Large intestine (tissue), 3 donors: ENCODE results near the gene HSPB7. TPM values are rescaled to one million over a fixed set of nuclear protein-coding genes. Genes with fewer than 3 reads are reported as not detected.
"Not testable (repeated sequence)": the region's sequence is repeated elsewhere in the genome, so short reads cannot be mapped to it uniquely, and the experiment has no call there.

Source experiments
- DNase-seq, 2 donors: peaks; one replicate each; pipeline versions ENCODE4 v3.0.0 to v3.0.0-alpha.2; 2013
- H3K27ac ChIP-seq: one replicate; pipeline ENCODE4 v1.5.1; 2013; ENCODE audit warnings: low read length
- H3K27me3 ChIP-seq: 2 replicates; pipeline ENCODE4 v1.6.1; 2013; ENCODE audit warnings: low read length; ENCODE audit not compliant: control insufficient read depth, insufficient read depth
- H3K36me3 ChIP-seq: 2 replicates; pipeline ENCODE4 v1.6.1; 2013; ENCODE audit warnings: low read length; ENCODE audit not compliant: control insufficient read depth, insufficient read depth
- H3K4me1 ChIP-seq: one replicate; pipeline ENCODE4 v1.6.1; 2013; ENCODE audit warnings: low read length; ENCODE audit not compliant: control insufficient read depth, insufficient read depth
- H3K4me3 ChIP-seq: one replicate; pipeline ENCODE4 v1.5.1; 2013; ENCODE audit warnings: low read length
- H3K9me3 ChIP-seq: one replicate; pipeline ENCODE4 v1.6.1; 2013; ENCODE audit warnings: mild to moderate bottlenecking, low read depth, low read length, moderate library complexity; ENCODE audit not compliant: control insufficient read depth
- WGBS: methylation state at CpG from one replicate; pipeline ENCODE4 v1.1.5; 2013; ENCODE audit warnings: low lambda C conversion rate; ENCODE audit not compliant: insufficient coverage; 5-methylcytosine and 5-hydroxymethylcytosine counted together
- polyA plus RNA-seq: library from polyadenylated mRNA; unstranded; fragments of 120-200 nt; gene quantifications from one replicate; pipeline ENCODE4 v1.2.1, GENCODE V29; 2013

HSPB7 gene
- polyA plus RNA-seq, 1 donor, result 13.2 TPM

- H3K9me3 ChIP-seq, H3K27me3 ChIP-seq, H3K4me1 ChIP-seq, H3K4me3 ChIP-seq, H3K27ac ChIP-seq, DNase-seq, H3K36me3 ChIP-seq: not testable (repeated sequence)
- no CpG with 5 or more reads among the region's 11 CpGs for WGBS
These were observed 18.6 kb upstream of the HSPB7 start for GRCh38 chr1:16036461-16036860.

DNA sequence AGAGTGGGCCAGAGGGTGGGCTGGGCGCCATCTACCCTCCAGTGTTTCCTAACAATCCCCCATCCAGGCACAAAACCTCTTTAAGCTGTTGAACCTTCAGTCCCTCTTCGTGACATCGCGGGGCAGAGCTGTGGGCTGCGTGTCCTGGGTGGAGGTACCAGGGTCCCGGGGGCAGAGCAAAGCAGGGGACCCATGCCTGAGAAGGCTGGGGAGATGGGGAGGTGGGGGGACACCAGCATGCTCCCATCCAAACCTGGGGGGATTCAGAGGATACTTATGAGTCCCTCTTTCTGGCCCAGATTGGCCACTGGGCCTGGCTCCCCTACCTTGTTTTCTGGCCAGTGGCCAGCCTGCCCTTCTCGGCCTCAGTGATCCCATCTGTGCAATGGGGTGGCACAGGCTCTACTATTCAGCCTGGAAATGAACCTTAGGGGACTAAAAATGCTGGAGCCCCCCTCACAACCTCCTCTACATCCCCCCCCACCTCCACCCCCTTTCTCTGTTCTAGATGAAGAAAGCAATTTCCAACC lies 15.3 kb upstream of the HSPB7 start:
- not testable (repeated sequence) for H3K36me3 ChIP-seq, H3K9me3 ChIP-seq, H3K4me1 ChIP-seq, H3K27me3 ChIP-seq, H3K27ac ChIP-seq, DNase-seq, H3K4me3 ChIP-seq
- no CpG with 5 or more reads among the region's 7 CpGs for WGBS

GRCh38 chr1:16032388-16033102 lies 14.7 kb upstream of the HSPB7 start:
- H3K36me3 ChIP-seq, result no peaks in the 10 kb centered on the region
- peaks cover 5% of the 10 kb centered on the region for H3K27me3 ChIP-seq
- DNase-seq, result peak; percentile 58 to 82
- no CpG with 5 or more reads among the region's 18 CpGs for WGBS
- no peaks in the 10 kb centered on the region for H3K9me3 ChIP-seq
- H3K4me3 ChIP-seq, result no peak overlapping the region
- no peaks in the 10 kb centered on the region for H3K4me1 ChIP-seq
- H3K27ac ChIP-seq, result no peak overlapping the region

- Histone ChIP-seq H3K27ac (no peak overlapping the region), H3K4me3 (no peak overlapping the region), H3K4me1 (peaks cover 7% of the 10 kb centered on the region), H3K9me3 (no peaks in the 10 kb centered on the region), H3K27me3 (peaks cover 5% of the 10 kb centered on the region), H3K36me3 (no peaks in the 10 kb centered on the region)
- WGBS, result no CpG with 5 or more reads among the region's 8 CpGs
- no peak for DNase-seq
These were observed 13.7 kb upstream of the HSPB7 start for GRCh38 chr1:16031551-16031950.

DNA sequence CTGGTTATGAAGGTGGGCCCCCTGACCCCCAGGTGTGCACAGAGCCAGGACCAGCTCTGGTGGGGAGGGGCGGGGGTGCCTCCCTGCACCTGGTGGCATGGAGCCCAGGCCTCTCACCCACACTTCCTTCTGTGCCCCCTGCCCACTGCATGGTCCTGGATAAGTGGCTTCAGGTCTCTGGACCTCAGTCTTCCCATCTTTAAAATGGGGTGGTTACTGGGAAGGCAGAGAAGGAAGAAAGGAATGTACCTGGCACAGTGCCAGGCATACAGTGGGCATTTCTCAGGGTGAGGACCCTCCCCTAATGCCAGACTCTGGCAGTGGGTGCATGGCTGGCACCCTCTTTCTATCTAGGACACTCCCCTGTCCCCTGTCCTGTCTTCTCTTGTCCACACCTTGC lies 11.4 kb upstream of the HSPB7 start:
- peaks cover 7% of the 10 kb centered on the region for H3K4me1 ChIP-seq
- DNase-seq, result no peak
- no peaks in the 10 kb centered on the region for H3K36me3 ChIP-seq
- H3K4me3 ChIP-seq, result no peak overlapping the region
- no CpG with 5 or more reads among the region's 1 CpG for WGBS
- H3K9me3 ChIP-seq, result no peaks in the 10 kb centered on the region
- no peak overlapping the region for H3K27ac ChIP-seq
- H3K27me3 ChIP-seq, result peaks cover 5% of the 10 kb centered on the region

DNA sequence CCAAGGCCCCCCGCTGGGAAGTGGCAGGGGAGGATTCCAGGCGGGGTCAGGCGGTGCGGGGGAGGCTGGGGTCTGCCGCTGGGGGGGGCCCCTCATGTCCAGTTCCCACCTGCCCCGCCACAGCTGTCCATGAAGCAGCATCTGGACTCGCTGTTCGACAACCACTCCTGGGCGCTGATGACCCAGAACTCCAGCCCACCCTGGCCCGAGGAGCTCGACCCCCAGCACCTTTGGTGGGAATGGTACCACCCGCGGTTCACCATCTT lies 11.1 kb upstream of the HSPB7 start:
- not testable (repeated sequence) for H3K27ac ChIP-seq, DNase-seq, H3K36me3 ChIP-seq, H3K9me3 ChIP-seq, H3K4me1 ChIP-seq, H3K27me3 ChIP-seq, H3K4me3 ChIP-seq
- no CpG with 5 or more reads among the region's 13 CpGs for WGBS

DNA sequence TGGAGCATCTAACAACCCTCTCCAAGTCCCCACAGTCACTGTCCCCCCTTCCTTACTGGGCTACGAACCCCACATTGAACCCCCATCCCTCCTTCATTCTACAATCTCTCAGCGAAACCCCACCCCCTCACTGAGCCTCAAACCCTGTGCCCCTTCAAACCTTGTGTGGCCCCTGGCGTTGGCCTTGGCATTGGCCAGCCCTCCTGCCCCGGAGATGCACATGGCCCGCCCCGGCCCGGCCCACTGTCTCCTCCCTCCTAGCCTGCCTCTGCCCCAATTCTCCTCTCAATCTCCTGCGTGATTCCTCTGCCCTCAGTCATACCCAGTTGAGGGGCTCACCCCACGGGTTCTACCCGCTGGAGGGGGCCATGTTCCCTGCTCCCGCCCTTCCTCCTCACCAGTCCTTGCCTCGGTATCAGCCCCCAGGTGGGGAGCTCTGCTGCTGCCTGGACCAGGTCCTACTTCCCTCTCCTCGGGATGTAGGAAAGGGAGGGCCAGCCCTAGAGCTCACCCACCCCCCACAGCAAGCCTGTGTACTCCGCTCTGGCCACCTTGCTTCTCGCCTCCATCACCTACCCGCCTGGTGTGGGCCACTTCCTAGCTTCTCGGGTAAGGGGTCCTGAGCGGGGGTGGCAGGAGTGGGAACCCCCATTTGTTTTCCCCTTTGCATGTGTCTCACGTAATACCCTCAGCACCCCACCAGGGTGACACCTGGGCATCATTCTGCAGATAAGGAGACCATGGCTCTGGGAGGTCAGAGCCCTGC lies 10.6 kb upstream of the HSPB7 start:
- peaks cover 5% of the 10 kb centered on the region for H3K27me3 ChIP-seq
- no peak overlapping the region for H3K27ac ChIP-seq
- H3K4me1 ChIP-seq, result peaks cover 7% of the 10 kb centered on the region
- WGBS, result no CpG with 5 or more reads among the region's 19 CpGs
- no peaks in the 10 kb centered on the region for H3K9me3 ChIP-seq
- H3K36me3 ChIP-seq, result no peaks in the 10 kb centered on the region
- H3K4me3 ChIP-seq, result no peak overlapping the region
- no peak for DNase-seq

GRCh38 chr1:16026723-16027484 lies 9.1 kb upstream of the HSPB7 start:
- no CpG with 5 or more reads among the region's 33 CpGs for WGBS
- Histone ChIP-seq H3K9me3 (no peaks in the 10 kb centered on the region), H3K4me3 (no peak overlapping the region), H3K27me3 (peaks cover 5% of the 10 kb centered on the region), H3K4me1 (peaks cover 7% of the 10 kb centered on the region), H3K27ac (no peak overlapping the region), H3K36me3 (no peaks in the 10 kb centered on the region)
- DNase-seq, result no peak

DNA sequence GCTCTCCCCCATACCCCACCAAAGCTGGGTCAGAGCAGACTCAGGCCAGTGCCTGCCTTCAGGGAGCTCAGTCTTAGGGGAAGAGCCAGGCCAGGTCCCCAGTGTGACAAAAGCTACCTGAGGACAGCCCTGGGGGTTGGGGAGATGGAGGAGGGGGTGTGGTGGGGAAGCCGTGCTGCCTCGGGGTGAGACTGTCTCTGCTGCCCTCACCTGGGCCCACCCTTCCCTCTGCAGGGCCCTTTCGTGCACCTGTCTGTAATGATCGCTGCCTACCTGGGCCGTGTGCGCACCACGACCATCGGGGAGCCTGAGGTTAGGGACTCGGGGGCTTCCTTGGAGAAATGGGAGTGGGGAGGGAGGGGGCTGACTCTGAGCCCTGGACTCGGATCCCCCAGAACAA lies 8.5 kb upstream of the HSPB7 start:
- H3K27me3 ChIP-seq, DNase-seq, H3K4me3 ChIP-seq, H3K36me3 ChIP-seq, H3K9me3 ChIP-seq, H3K27ac ChIP-seq: not testable (repeated sequence)
- H3K4me1 ChIP-seq, result peaks cover 12% of the 10 kb centered on the region
- no CpG with 5 or more reads among the region's 10 CpGs for WGBS

GRCh38 chr1:16023050-16023653 lies 5.3 kb upstream of the HSPB7 start:
- H3K4me1 ChIP-seq, result peaks cover 26% of the 10 kb centered on the region
- H3K4me3 ChIP-seq, result no peak overlapping the region
- H3K27ac ChIP-seq, result no peak overlapping the region
- WGBS, result no CpG with 5 or more reads among the region's 7 CpGs
- DNase-seq, result no peak
- H3K9me3 ChIP-seq, result no peaks in the 10 kb centered on the region
- H3K27me3 ChIP-seq, result peaks cover under 1% of the 10 kb centered on the region
- no peaks in the 10 kb centered on the region for H3K36me3 ChIP-seq
